Gastroesophageal sphincter (tissue), 3 donors: ENCODE data around the gene LYSMD4.

Experiments used
- CTCF ChIP-seq, 4 experiments: fragments of 200-600 bp in 2 of 4; fragments of 450-650 bp in 2 of 4; sonication (generic) in 1 of 4; IDR thresholded peaks; one replicate each; pipeline ENCODE4 v1.5.1; 2017 to 2019; ENCODE audit warnings: antibody characterized with exemption in 4 of 4, mild to moderate bottlenecking in 2 of 4, moderate library complexity in 2 of 4
- POLR2AphosphoS5 ChIP-seq: sonication (generic); formaldehyde crosslinking; IDR thresholded peaks from one replicate; pipeline ENCODE4 v1.6.1; 2017; ENCODE audit warnings: antibody characterized with exemption

DNA sequence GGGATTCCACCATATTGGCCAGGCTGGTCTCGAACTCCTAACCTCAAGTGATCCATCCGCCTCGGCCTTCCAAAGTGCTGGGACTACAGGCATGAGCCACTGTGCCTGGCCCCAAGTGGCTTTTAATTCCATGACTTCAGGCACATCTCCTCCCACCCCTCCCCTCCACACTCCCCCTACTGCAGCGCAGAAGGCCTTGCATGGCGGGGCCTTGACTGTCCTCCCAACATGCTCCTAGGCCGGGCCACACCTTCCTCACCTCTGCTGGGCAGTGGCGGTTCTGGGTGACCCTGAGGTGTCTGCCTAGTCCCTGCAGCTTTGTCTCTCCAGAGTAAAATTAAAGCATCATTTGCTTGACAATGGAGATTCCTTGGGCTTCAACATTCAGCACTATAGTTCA, 6.9 kb downstream of the LYSMD4 start:
- TF ChIP-seq POLR2AphosphoS5 (no peak), CTCF (IDR thresholded peaks at IDR 0.05) (no peak)
